ENCODE results near the gene ABHD8.

GRCh38 chr19:17268754-17269153 lies 34.5 kb downstream of the ABHD8 start:
- no peak for TF ChIP-seq CEBPB (IDR thresholded peaks at IDR 0.05; ENCODE audit: low read depth, low read length)
- TF ChIP-seq, protein P1, sequence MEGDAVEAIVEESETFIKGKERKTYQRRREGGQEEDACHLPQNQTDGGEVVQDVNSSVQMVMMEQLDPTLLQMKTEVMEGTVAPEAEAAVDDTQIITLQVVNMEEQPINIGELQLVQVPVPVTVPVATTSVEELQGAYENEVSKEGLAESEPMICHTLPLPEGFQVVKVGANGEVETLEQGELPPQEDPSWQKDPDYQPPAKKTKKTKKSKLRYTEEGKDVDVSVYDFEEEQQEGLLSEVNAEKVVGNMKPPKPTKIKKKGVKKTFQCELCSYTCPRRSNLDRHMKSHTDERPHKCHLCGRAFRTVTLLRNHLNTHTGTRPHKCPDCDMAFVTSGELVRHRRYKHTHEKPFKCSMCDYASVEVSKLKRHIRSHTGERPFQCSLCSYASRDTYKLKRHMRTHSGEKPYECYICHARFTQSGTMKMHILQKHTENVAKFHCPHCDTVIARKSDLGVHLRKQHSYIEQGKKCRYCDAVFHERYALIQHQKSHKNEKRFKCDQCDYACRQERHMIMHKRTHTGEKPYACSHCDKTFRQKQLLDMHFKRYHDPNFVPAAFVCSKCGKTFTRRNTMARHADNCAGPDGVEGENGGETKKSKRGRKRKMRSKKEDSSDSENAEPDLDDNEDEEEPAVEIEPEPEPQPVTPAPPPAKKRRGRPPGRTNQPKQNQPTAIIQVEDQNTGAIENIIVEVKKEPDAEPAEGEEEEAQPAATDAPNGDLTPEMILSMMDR (conservative IDR thresholded peaks at IDR 0.05; ENCODE audit: low read depth, low read length) = no peak
- no peak for TF ChIP-seq BHLHE40 (IDR thresholded peaks at IDR 0.05; ENCODE audit: low read depth, low read length)
- no peak for TF ChIP-seq POLR2A (IDR thresholded peaks at IDR 0.05; ENCODE audit: low read depth, low read length)
- no peak for TF ChIP-seq MAZ (IDR thresholded peaks at IDR 0.05; ENCODE audit: borderline replicate concordance, low read depth, low read length)
- TF ChIP-seq RFX5 (IDR thresholded peaks at IDR 0.05; ENCODE audit: low read depth, low read length) = no peak
- TF ChIP-seq FOS (IDR thresholded peaks at IDR 0.05; ENCODE audit: low read depth, low read length) = no peak
- TF ChIP-seq, protein P2, sequence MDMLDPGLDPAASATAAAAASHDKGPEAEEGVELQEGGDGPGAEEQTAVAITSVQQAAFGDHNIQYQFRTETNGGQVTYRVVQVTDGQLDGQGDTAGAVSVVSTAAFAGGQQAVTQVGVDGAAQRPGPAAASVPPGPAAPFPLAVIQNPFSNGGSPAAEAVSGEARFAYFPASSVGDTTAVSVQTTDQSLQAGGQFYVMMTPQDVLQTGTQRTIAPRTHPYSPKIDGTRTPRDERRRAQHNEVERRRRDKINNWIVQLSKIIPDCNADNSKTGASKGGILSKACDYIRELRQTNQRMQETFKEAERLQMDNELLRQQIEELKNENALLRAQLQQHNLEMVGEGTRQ (IDR thresholded peaks at IDR 0.05; ENCODE audit: low read depth, low read length) = no peak

Data from IMR-90 (cell line).